Vagina (tissue), 2 donors: ENCODE measurements around the gene IL17C. TPM values are rescaled to one million over a fixed set of nuclear protein-coding genes. Genes with fewer than 3 reads are reported as not detected.

Experiments
- DNase-seq, 2 donors: peaks; one replicate each; pipeline ENCODE4 v3.0.0-alpha.2; 2017; ENCODE audit errors: extremely low spot score in 2 of 2
- H3K27ac ChIP-seq: fragments of 200-600 bp; sonication (generic); one replicate; pipeline ENCODE4 v1.5.1; 2019
- H3K27me3 ChIP-seq: fragments of 200-600 bp; sonication (generic); one replicate; pipeline ENCODE4 v1.5.1; 2019
- H3K36me3 ChIP-seq, 2 donors: fragments of 200-600 bp; sonication (generic); one replicate each; pipeline ENCODE4 v1.5.1; 2017 to 2019
- H3K4me1 ChIP-seq: fragments of 200-600 bp; sonication (generic); one replicate; pipeline ENCODE4 v1.5.1; 2019
- H3K4me3 ChIP-seq, 2 donors: fragments of 200-600 bp; sonication (generic); 1 replicate in 1 of 2; 2 replicates in 1 of 2; pipeline ENCODE4 v1.5.1; 2016 to 2019
- H3K9me3 ChIP-seq: fragments of 200-600 bp; sonication (generic); one replicate; pipeline ENCODE4 v1.5.1; 2019
- POLR2A ChIP-seq, 2 donors: fragments of 450-650 bp; IDR thresholded peaks; one replicate each; pipeline ENCODE4 v1.6.1; 2017; ENCODE audit warnings: antibody characterized with exemption in 2 of 2, mild to moderate bottlenecking in 2 of 2, moderate library complexity in 2 of 2
- POLR2AphosphoS5 ChIP-seq, 2 donors: sonication (generic); formaldehyde crosslinking; IDR thresholded peaks; one replicate each; pipeline ENCODE4 v1.9.0; 2017; ENCODE audit warnings: antibody characterized with exemption in 2 of 2, mild to moderate bottlenecking in 2 of 2, low read depth in 1 of 2; ENCODE audit not compliant: insufficient read depth in 1 of 2
- intact Hi-C: fragments of 100-400 bp; cut with DNase I; formaldehyde crosslinking; loops from one replicate; pipeline ENCODE4 v1.15.1; 2023
- total RNA-seq: library from RNA; depleted of rRNA; stranded (reverse); fragments of >200 nt; gene quantifications from one replicate; pipeline ENCODE4 v1.2.3, GENCODE V29; 2016
- TF ChIP-seq, protein P1 (sequence below), 3 experiments: fragments of 450-650 bp in 2 of 3; fragments of 200-600 bp in 1 of 3; sonication (generic) in 1 of 3; IDR thresholded peaks; one replicate each; pipeline ENCODE4 v1.5.1; 2017 to 2019; ENCODE audit warnings: antibody characterized with exemption in 3 of 3, mild to moderate bottlenecking in 2 of 3, moderate library complexity in 2 of 3

Gene IL17C
- total RNA-seq, 1 donor from 2014 or later = not detected

DNA sequence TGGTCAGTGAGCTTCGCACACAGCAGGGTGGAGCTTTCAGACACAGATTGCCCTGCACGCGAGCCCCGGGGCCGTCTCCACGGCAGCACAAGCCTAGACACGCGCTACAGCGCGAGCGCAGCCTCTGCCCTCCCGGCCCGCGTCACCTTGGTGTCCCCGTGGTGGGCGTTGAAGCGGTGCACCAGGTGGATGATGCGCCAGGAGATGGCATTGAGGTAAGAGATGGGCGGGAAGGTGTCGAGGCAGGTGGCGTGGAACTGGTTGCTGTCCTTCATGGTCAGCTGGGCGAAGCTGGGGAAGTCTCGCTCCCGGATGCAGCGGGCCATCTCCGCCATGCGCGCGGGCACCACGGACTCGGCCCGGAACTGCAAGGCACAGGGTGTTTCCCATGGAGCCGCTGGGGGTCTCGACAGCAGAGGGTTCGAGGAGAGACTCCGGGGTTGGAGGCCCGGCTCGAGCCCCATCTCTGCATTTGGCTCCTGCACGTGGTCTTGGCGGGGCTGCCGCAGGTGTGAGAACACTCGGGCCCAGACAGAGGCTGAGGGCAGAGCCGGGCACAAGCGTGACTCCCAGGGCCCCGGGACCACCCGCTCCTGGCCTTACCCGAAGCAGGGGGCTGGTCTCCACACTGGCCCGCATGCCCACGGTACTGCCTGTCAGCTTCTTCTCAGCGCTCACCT lies 16.8 kb downstream of the IL17C start:
- intact Hi-C loops = no loop called here
- Histone ChIP-seq H3K36me3 (no peaks in the 10 kb centered on the region), H3K9me3 (no peaks in the 10 kb centered on the region), H3K27ac (no peak overlapping the region), H3K4me1 (peaks cover 16% of the 10 kb centered on the region), H3K4me3 (no peak overlapping the region), H3K27me3 (no peaks in the 10 kb centered on the region)
- TF ChIP-seq, protein P1, sequence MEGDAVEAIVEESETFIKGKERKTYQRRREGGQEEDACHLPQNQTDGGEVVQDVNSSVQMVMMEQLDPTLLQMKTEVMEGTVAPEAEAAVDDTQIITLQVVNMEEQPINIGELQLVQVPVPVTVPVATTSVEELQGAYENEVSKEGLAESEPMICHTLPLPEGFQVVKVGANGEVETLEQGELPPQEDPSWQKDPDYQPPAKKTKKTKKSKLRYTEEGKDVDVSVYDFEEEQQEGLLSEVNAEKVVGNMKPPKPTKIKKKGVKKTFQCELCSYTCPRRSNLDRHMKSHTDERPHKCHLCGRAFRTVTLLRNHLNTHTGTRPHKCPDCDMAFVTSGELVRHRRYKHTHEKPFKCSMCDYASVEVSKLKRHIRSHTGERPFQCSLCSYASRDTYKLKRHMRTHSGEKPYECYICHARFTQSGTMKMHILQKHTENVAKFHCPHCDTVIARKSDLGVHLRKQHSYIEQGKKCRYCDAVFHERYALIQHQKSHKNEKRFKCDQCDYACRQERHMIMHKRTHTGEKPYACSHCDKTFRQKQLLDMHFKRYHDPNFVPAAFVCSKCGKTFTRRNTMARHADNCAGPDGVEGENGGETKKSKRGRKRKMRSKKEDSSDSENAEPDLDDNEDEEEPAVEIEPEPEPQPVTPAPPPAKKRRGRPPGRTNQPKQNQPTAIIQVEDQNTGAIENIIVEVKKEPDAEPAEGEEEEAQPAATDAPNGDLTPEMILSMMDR (IDR thresholded peaks at IDR 0.05) = no peak
- TF ChIP-seq POLR2AphosphoS5 (IDR thresholded peaks at IDR 0.05; ENCODE audit: insufficient read depth in 1 of 2, low read depth in 1 of 2) (no peak), POLR2A (IDR thresholded peaks at IDR 0.05) (no peak)
- no peak for DNase-seq

DNA sequence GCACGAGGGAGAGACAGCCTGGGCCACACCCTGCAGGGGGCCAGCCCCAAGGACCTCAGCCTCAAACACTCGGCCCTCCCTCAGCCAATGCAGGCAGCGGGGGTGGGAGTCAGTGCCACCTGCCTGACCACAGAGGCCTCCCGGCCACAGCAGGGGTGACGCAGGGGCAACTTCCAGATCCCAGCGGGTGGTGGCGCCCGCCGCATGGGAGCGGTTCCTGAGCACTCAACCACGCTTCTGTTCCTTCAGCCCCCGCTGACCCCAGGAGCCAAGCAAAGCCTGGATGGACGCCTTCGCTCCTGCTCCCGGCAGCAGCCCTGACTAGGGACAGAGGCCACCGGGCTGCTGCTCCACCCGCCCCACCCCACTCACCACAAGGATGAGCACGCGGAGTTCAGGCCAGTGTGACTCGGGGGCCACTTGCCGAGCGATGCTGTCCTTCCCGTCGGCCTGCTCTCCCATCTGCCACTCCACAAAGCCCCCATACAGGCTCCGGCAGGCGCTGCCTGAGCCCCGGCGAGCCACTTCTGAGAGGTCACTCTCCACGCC lies 17.4 kb downstream of the IL17C start:
- Histone ChIP-seq H3K36me3 (no peaks in the 10 kb centered on the region), H3K27me3 (no peaks in the 10 kb centered on the region), H3K4me3 (no peak overlapping the region), H3K27ac (no peak overlapping the region), H3K4me1 (peaks cover 9% of the 10 kb centered on the region), H3K9me3 (no peaks in the 10 kb centered on the region)
- TF ChIP-seq POLR2A (IDR thresholded peaks at IDR 0.05) (no peak), POLR2AphosphoS5 (IDR thresholded peaks at IDR 0.05; ENCODE audit: insufficient read depth in 1 of 2, low read depth in 1 of 2) (no peak)
- TF ChIP-seq, protein P1 (IDR thresholded peaks at IDR 0.05) = no peak
- intact Hi-C loops = no loop called here
- DNase-seq = no peak

DNA sequence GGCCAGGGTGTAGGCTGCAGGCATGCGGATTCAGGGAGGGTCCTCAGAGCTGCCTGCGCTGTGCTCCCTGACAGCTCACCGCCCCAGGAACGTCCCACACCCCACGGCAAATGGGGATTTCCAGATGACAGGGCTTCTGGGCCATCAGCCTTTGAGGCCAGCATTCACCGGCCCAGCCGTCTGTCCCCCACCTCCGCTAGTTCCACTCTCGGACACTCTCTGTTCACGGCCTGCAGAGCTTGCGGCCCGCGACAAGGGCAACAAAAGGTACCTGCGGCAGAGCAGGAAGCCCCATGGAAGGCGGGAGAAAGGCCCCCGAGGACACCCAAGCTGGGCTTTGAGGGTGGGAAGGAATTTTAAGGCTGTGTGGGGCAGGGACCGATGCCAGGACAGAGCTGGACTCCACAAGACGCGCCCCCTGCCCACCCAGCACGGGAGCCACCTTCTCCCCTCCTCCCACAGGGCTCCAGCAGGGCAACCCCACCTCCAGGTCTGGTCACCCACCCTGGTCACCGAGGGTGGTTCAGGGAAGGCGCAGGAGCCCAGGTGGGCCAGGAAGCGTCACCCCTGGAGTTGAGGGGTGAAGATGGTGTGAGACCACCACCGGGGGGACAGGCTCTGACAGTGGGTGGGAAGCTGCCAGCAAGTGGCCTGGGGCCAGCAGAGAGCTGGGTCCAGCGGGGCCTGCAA lies 18.1 kb downstream of the IL17C start:
- no peak overlapping the region for H3K4me3 ChIP-seq
- H3K36me3 ChIP-seq = no peaks in the 10 kb centered on the region
- intact Hi-C loops = no loop called here
- H3K4me1 ChIP-seq = peaks cover 4% of the 10 kb centered on the region
- DNase-seq = no peak
- H3K9me3 ChIP-seq = no peaks in the 10 kb centered on the region
- TF ChIP-seq POLR2A (IDR thresholded peaks at IDR 0.05) = no peak
- TF ChIP-seq, protein P1 (IDR thresholded peaks at IDR 0.05) = no peak
- no peak for TF ChIP-seq POLR2AphosphoS5 (IDR thresholded peaks at IDR 0.05; ENCODE audit: insufficient read depth in 1 of 2, low read depth in 1 of 2)
- H3K27ac ChIP-seq = no peak overlapping the region
- no peaks in the 10 kb centered on the region for H3K27me3 ChIP-seq

DNA sequence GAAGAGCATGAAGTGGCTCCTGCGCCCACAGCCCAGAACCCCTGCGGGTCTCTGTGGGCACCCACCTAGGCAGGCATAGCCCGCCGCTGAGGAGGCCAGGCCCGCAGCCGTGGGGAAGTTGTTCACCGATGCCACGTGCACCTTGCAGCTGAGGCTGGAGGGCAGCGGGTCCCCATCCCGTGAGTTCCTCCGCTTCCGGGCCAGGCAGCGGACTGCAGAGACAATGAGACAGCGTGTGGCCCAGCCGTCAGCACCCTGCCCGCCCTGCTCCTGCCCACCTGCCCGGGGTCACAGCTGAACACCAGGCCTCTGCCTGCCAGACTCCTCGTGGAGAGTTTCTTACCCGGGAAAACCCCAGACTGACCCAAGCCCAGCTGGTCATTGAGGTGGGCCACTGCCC lies 19.0 kb downstream of the IL17C start:
- TF ChIP-seq, protein P1 (IDR thresholded peaks at IDR 0.05) = no peak
- no peak for TF ChIP-seq POLR2A (IDR thresholded peaks at IDR 0.05)
- no peak for TF ChIP-seq POLR2AphosphoS5 (IDR thresholded peaks at IDR 0.05; ENCODE audit: insufficient read depth in 1 of 2, low read depth in 1 of 2)
- no peak overlapping the region for H3K4me3 ChIP-seq
- peaks cover 6% of the 10 kb centered on the region for H3K4me1 ChIP-seq
- intact Hi-C loops = no loop called here
- DNase-seq = no peak
- H3K9me3 ChIP-seq = no peaks in the 10 kb centered on the region
- no peaks in the 10 kb centered on the region for H3K36me3 ChIP-seq
- H3K27me3 ChIP-seq = no peaks in the 10 kb centered on the region
- H3K27ac ChIP-seq = no peak overlapping the region

DNA sequence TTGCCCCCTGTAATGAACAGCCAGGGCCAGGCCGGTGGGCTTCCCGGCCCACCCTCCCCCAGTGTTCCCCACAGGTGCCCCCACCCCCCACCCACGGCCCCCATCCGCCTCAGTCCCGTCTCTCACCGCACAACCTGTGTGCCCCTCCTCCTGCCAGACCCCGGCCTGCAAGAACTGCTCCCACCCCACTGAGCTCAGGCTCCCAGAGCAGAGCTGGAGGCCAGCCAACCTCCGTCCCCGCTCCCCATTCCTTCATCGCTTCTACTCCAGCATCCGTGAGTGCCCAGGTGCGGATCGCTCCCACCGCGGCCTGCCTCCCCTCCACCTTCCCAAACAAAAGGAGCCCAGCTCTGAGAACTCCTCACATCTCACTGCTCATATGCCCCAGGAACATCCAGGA lies 20.3 kb downstream of the IL17C start:
- no peak overlapping the region for H3K4me3 ChIP-seq
- H3K4me1 ChIP-seq = peaks cover 9% of the 10 kb centered on the region
- H3K27ac ChIP-seq = no peak overlapping the region
- H3K36me3 ChIP-seq = no peaks in the 10 kb centered on the region
- TF ChIP-seq POLR2AphosphoS5 (IDR thresholded peaks at IDR 0.05; ENCODE audit: insufficient read depth in 1 of 2, low read depth in 1 of 2) (no peak), POLR2A (IDR thresholded peaks at IDR 0.05) (no peak)
- TF ChIP-seq, protein P1 (IDR thresholded peaks at IDR 0.05) = no peak
- H3K27me3 ChIP-seq = no peaks in the 10 kb centered on the region
- H3K9me3 ChIP-seq = no peaks in the 10 kb centered on the region
- no peak for DNase-seq
- intact Hi-C loops = no loop called here
